GM21528 (cell line): Measurements from ENCODE around the gene AP4E1.
"Not testable (repeated sequence)": the region's sequence is repeated elsewhere in the genome, so short reads cannot be mapped to it uniquely, and the experiment has no call there.

Experiments
- ATAC-seq: cut with Tn5 transposase; IDR thresholded peaks from one replicate; pipeline ENCODE4 v1.9.1; 2021; ENCODE audit warnings: mild to moderate bottlenecking, moderate library complexity; ENCODE audit not compliant: unreplicated experiment, low FRiP score

The AP4E1 gene

DNA sequence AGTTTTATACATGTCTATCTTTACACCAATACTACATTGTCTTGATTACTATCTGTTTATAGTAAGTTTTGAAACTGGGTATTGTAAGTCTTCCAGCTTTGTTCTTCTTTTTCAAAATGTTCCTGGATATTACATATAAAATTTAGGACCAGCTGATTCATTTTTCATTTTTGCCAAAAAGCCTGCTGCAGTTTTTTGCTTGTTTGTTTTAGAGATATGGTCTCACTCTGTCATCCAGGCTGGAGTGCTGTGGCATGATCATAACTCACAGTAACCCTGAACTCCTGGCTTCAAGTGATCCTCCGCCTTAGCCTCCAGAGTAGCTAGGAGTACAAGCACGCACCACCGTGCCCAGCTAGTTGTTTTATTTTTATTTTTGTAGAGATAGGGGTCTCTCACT, 20.4 kb upstream of the AP4E1 start:
- ATAC-seq, result no peak

DNA sequence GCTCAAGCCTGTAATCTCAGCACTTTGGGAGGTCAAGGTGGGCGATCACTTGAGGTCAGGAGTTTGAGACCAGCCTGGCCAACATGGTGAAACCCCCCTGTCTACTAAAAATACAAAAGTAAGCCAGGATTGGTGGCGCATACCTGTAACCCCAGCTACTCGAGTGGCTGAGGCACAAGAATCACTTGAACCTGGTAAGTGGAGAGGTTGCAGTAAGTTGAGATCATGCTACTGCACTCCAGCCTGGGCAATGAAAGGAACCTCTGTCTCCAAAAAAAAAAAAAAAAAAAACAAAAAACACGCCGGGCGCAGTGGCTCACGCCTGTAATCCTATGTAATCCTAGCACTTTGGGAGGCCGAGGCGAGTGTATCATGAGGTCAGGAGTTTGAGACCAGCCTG, 18.9 kb upstream of the AP4E1 start:
- no peak for ATAC-seq

DNA sequence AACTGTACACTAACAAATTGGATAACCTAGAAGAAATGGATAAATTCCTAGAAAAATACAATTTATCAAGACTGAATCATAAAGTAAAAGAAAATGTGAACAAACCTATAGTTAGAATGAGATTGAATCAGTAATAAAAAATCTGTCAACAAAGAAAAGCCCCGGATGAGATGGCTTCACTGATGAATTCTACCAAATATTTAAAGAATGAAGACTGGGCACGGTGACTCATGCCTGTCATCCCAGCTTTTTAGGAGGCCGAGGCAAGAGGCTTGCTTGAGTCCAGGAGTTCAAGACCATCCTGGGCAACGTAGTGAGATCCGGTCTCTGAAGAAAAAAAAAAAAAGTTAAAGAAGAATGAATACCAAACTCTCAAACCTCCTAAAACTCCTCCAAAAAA, 17.7 kb upstream of the AP4E1 start:
- ATAC-seq, result no peak

DNA sequence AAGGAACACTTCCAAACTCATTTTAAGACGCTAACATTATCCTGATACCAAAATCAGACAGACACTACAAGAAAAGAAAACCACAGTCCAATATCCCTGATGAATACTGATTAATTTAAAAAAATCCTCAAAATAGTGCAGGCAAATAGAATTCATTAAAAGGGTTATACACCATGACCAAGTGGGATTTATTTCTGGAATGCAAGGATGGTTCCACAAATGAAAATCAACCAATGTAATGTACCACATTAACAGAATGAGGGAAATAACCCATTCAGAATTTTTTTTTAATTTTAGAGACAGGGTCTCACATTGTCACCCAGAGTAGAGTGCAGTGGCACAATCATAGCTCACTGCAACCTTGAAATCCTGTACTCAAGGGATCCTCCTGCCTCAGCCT, 17.3 kb upstream of the AP4E1 start:
- ATAC-seq, result no peak

- no peak for ATAC-seq
Observed at GRCh38 chr15:50893976-50894375, 14.5 kb upstream of the AP4E1 start.

DNA sequence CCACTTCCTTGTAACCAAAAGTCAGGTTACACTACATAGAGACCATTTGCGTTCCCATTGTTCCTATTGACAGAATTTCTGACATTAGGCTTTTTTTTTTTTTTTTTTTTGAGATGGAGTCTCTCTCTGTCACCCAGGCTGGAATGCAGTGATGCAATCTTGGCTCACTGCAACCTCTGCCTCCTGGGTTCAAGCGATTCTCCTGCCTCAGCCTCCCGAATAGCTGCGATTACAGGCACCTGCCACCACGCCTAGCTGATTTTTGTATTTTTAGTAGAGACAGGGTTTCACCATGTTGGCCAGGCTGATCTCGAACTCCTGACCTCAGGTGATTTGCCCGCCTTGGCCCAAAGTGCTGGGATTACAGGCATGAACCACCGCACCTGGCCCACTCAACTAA, 7.1 kb upstream of the AP4E1 start:
- ATAC-seq, result not testable (repeated sequence)

DNA sequence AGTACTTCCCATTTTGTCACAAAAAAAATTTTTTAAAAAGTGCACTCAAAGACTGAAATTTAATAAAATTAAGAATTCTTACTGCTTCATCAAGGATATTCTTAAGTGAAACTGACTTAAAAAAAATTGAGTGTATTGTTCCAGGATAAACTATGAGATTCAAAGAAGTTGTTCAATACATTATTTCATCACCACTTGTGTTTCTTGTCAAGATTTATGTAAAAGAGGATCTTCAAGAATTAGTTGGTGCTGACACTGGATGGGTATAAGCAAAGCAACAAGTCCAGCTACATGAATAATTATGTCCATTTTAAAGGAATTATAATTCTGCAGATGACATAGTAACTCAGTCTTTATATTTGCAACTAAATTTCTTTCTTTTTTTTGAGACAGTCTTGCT, 4.3 kb upstream of the AP4E1 start:
- ATAC-seq, result no peak

GRCh38 chr15:50905055-50905454, 3.4 kb upstream of the AP4E1 start:
- ATAC-seq, result no peak

DNA sequence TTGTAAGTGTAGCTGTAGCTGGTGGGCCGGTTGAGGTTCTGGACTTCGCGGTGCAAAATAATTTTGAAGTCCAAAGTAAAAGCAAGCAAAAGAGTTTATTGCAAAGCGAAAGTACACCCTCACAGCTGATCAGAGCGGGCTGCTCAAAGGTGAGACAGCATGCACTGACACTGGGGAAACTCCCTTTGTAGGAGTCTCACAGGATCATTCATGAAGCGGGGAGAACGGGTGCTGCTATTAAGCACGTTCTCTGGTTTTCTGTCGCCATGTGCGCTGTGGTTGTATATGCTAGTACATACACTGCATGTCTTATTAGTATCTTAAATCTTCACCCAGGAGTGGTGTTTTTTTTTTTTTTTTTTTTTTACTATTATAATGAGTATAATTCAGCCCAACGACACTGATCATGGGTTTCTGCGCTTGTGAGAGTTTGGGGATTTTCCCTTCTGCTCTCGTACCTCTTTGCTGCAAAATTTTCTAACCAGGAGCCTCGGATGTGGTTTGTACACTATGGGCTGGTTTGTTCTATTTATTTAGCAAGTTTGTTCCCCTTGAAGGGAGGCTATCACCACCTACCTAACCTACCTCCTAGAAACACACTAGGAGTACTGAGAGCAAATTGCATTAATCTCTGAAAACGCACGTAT, 1.4 kb upstream of the AP4E1 start:
- ATAC-seq, result peak; percentile 61

DNA sequence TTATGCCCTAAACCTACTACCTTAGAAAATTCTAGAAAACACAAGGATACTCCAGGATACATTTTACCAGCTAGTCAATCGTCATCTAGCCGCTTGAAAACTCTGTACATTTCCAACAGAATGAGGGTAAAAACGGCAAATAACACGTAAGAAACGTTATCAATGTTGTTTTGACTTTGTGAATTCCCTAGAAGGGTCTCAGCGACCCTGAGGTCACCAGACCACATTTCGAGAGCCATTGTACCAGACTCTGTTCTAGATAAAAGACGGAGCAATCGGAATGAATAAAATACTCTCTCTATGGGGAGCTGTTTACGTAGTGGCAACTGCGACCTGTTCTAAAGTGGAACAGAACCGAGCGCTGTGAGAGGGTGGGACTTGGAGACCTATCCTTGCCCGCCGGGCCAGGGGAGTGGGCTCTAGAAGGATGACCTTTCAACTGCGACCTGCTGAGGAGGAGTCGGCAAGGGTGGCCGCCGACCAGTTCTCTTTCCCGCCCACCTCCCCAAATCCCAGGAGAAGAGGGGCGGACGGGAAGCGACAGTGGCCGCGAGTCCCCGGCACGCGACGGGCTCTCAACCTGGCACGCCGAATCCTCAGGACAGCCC, 778 bp upstream of the AP4E1 start:
- ATAC-seq, result peak; percentile 28

DNA sequence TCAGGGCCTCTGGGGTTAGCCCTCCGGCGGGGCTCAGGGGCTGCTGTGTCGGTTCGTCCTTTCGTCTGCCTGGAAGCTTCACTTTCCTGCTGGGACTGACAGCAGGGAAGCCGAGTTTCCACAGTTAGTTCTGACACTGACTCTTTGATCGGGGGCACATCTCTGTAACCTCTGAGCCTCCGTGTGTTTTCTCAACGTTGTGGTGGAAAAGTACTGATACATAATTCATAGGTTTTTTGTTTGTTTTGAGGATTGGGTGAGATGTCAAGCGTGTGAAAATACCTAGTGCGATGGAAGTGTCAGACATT, 481 bp downstream of the AP4E1 start:
- no peak for ATAC-seq

- ATAC-seq, result not testable (repeated sequence)
Observed at GRCh38 chr15:50910426-50910795, 1.9 kb downstream of the AP4E1 start.

- ATAC-seq, result no peak
Observed at GRCh38 chr15:50911001-50911400, 2.5 kb downstream of the AP4E1 start.

DNA sequence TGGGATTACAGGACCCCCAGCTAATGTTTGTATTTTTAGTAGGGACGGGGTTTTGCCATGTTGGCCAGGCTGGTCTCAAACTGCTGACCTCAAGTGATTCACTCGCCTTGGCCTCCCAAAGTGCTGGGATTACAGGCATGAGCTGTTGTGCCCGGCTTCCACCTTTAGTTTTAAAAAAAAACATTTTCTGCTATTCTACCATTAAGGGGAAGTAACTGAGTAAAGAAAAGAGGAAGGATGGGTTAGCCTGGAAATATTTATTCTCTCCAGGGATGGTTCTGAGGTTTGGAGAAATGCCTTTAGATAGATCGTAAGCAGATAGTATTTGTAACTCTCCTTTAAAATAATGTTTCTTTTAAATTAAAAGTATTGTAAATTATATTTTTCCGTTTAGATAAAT, 3.1 kb downstream of the AP4E1 start:
- no peak for ATAC-seq

- no peak for ATAC-seq
Observed at GRCh38 chr15:50916400-50916799, 7.9 kb downstream of the AP4E1 start.

DNA sequence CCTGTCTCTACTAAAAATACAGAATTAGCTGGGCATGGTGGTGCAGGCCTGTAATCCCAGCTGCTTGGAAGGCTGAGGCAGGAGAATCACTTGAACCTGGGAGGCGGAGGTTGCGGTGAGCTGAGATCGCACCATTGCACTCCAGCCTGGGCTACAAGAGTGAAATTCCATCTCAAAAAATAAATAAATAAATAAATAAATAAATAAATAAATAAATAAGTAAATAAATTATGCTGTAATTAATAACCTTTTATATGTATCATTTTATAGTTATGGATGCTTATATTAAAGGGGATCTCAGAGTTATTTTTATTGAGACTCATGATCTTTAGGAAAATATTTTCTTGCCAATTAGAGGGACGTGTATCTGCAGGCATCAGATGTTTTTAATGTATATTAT, 10.9 kb downstream of the AP4E1 start:
- ATAC-seq, result not testable (repeated sequence)

DNA sequence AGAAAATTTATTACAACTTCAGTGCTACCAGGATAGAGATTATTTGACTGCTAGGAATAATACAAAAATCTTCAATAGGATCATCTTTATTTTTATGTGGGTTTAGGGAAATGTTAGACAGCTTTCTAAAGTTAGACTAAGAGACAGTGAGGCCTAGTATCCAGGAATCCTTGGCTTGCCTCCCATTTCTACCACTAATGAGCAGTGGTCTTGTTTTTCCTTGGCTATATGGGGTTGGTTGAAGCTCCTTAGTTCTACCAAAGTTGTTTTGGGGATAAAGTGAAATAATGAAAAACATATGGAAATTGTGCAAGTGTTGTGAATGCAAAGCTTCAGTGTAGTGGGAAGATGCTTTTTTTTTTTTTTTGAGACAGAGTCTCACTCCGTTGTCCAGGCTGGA, 16.8 kb downstream of the AP4E1 start:
- ATAC-seq, result no peak

DNA sequence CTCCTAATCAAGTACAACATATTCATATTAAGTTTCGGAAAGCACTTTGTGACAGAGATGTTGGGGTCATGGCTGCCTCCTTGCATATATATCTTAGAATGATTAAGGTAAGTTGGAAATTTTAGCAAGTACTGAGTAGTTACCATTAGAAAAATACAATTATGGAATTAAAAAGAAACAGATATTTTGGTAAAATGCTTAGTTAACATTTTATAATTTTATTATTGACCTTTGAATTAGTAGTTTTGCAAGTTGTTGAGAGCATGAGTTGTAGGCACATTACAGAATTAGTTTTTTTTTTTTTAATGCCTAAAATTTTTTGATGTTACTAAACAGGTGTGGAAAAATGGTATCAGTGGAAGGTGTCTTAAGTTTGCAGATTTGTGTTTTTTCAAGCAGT, 20.6 kb downstream of the AP4E1 start:
- ATAC-seq, result no peak

- no peak for ATAC-seq
Observed at GRCh38 chr15:50930792-50931191, 22.3 kb downstream of the AP4E1 start.

- ATAC-seq, result no peak
Observed at GRCh38 chr15:50933341-50933740, 24.9 kb downstream of the AP4E1 start.

DNA sequence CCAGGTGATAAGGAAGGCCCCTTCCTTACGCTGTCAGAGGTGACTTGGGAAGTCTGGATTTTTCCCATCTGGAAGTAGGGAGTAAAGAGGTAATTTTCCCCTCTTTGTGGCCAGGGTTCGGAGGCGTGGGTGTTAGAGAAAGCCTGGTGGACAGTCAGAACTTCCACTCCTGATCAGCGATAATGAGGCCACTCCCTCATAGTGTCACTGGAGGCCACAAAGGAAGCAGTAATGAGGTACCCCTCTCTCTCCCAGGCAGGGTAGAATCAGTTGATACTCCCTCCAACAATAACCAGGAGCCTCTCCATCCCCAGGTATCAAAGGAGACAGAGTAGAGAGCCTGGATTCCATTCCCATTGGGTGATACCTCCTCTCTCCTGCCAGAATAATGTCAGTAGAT, 30.0 kb downstream of the AP4E1 start:
- no peak for ATAC-seq

GRCh38 chr15:50939911-50940310, 31.4 kb downstream of the AP4E1 start:
- no peak for ATAC-seq

- no peak for ATAC-seq
Observed at GRCh38 chr15:50940506-50940905, 32.0 kb downstream of the AP4E1 start.
